AG20443 (cell line): ENCODE results near the gene PTPRN2.
"Not testable (repeated sequence)": the region's sequence is repeated elsewhere in the genome, so short reads cannot be mapped to it uniquely, and the experiment has no call there.

ENCODE experiments used
- DNase-seq: peaks from one replicate; pipeline ENCODE4 v3.0.0; 2012; ENCODE audit warnings: low spot score, mixed read lengths

PTPRN2 gene

GRCh38 chr7:158532093-158532627 lies 55.5 kb downstream of the PTPRN2 start:
- no peak for DNase-seq

- DNase-seq, result no peak
Observed at GRCh38 chr7:158531661-158532060, 56.0 kb downstream of the PTPRN2 start.

- DNase-seq, result no peak
Observed at GRCh38 chr7:158530800-158531609, 56.6 kb downstream of the PTPRN2 start.

- no peak for DNase-seq
Observed at GRCh38 chr7:158529181-158530096, 58.2 kb downstream of the PTPRN2 start.

- DNase-seq, result no peak
Observed at GRCh38 chr7:158527915-158528502, 59.6 kb downstream of the PTPRN2 start.

- no peak for DNase-seq
Observed at GRCh38 chr7:158527495-158527894, 60.1 kb downstream of the PTPRN2 start.

- DNase-seq, result no peak
Observed at GRCh38 chr7:158527038-158527437, 60.6 kb downstream of the PTPRN2 start.

- no peak for DNase-seq
Observed at GRCh38 chr7:158526531-158526930, 61.1 kb downstream of the PTPRN2 start.

- DNase-seq, result no peak
Observed at GRCh38 chr7:158525648-158526484, 61.8 kb downstream of the PTPRN2 start.

- DNase-seq, result no peak
Observed at GRCh38 chr7:158524749-158525635, 62.6 kb downstream of the PTPRN2 start.

- not testable (repeated sequence) for DNase-seq
Observed at GRCh38 chr7:158524286-158524685, 63.3 kb downstream of the PTPRN2 start.

- not testable (repeated sequence) for DNase-seq
Observed at GRCh38 chr7:158523877-158524276, 63.7 kb downstream of the PTPRN2 start.

- not testable (repeated sequence) for DNase-seq
Observed at GRCh38 chr7:158523165-158523856, 64.3 kb downstream of the PTPRN2 start.

GRCh38 chr7:158521795-158522194 lies 65.8 kb downstream of the PTPRN2 start:
- not testable (repeated sequence) for DNase-seq

- no peak for DNase-seq
Observed at GRCh38 chr7:158520825-158521224, 66.8 kb downstream of the PTPRN2 start.

GRCh38 chr7:158519633-158520174 lies 67.9 kb downstream of the PTPRN2 start:
- DNase-seq, result no peak

- no peak for DNase-seq
Observed at GRCh38 chr7:158518980-158519632, 68.5 kb downstream of the PTPRN2 start.

- DNase-seq, result no peak
Observed at GRCh38 chr7:158517571-158517970, 70.1 kb downstream of the PTPRN2 start.

GRCh38 chr7:158517072-158517471 lies 70.6 kb downstream of the PTPRN2 start:
- DNase-seq, result no peak
